T-helper 2 cell (primary cell): Measurements from ENCODE around the gene CEP112.
A peak's percentile ranks its signal among the peaks of the same experiment; 100 is the strongest.

Source experiments
- DNase-seq, 5 experiments: peaks; one replicate each; pipeline versions ENCODE4 v3.0.0 to v3.0.0-alpha.2; 2012 to 2022
- total RNA-seq, 2 donors: gene quantifications; one replicate each; lab custom pipeline; 2026; lab: John Stamatoyannopoulos, UW

CEP112 gene
- total RNA-seq = 3.4 to 4.6 reads per million in 2 donors

DNA sequence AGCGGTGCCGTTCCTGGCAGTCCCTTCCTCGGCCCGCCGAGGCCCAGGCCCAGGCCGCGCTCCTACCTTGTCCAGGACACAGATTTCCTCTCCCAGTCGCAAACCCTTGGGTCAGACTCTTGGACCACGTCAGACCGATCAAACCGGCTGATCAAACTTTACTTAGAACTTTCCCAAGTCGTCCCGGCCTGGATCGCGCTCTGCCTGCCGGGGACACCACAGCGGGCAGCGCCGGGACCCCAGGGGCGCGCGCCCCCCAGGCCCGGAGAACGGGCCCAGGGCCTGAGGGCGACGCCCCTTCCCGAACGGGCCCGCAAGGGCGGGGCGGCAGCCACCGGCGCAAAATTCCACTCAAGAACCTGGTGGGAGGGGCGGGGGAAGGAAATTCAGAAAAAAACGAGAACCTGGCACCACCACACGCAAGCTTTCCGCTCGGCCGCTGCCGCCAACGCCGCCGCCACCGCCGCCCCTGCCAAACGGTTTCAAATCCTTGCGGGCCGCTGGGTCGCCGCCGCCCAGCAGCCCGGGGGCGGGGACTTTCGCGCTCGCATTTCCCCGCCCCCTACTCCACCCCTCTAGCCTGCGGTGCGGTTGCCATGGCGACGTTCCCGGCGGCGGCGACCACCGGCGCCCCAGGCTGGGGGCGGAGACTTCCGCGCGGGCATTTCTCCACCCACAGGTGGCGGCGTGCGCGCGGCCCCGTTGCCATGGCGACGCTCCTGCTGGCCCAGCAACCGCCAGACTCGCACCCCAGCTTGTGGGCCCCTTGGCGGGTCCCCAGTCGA is at the start of gene CEP112:
Gene CEP112, minus strand, starts transcription at position 541 of the 785 bp plus-strand sequence.
- DNase-seq = peak; percentile 62 to 95 (median 85)

GRCh38 chr17:66240630-66241029 is 48.7 kb upstream of the CEP112 start:
- DNase-seq = no peak

DNA sequence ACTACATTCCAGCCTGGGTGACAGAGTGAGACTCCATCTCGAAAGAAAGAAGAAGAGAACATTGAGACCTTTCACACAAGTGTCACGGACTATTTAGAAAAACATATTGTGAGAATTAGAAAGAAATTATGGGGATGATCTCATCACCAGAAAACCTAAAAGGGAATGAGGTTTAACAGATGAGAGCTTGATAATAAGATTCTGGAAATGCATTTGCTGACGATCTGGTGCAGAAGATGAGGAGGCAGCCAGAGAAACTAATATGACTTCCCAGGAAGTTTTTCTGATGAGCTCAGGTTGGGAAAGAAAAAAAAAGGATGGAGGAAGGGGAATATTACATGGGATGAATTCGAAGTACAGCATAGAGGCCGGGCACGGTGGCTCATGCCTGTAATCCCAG is 48.1 kb upstream of the CEP112 start:
- DNase-seq = no peak

GRCh38 chr17:66235377-66235994 is 43.6 kb upstream of the CEP112 start:
- DNase-seq = no peak

GRCh38 chr17:66234611-66235010 is 42.7 kb upstream of the CEP112 start:
- DNase-seq = no peak

DNA sequence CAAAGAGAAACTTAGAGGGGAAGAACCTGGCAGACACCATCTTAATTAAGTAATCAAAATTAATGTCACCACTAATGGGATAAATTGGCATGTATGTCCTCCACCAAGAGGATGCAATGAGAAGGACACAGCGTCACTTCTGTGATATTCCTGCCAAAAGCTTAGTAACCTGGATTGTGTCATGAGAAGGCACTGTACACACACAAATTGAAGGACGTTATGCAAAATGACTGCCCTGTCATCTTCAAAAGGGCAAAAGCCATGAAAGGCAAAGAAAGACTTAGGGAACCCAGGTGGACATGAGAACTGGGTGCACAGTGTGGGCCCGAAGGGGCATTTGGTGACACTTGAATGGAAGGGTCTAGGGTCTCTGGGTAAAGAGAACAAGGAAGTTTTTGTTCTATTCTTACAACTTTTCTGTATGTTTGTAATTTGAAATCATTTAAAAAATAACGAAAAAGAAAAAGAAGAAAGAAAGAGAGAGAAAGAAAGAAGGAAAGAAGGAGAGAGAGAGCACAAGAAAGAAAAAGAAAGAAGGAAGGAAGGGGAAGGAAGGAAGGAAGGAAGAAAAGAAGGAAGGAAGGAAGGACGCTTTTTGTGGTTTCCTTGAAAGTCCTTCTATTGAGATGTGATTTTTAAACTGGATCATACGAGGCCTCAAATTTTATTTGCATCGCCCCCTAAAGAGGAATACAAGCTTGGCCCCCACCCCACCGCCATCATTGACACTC is 41.3 kb upstream of the CEP112 start:
- no peak for DNase-seq

GRCh38 chr17:66230922-66231591 is 39.1 kb upstream of the CEP112 start:
- DNase-seq = no peak

DNA sequence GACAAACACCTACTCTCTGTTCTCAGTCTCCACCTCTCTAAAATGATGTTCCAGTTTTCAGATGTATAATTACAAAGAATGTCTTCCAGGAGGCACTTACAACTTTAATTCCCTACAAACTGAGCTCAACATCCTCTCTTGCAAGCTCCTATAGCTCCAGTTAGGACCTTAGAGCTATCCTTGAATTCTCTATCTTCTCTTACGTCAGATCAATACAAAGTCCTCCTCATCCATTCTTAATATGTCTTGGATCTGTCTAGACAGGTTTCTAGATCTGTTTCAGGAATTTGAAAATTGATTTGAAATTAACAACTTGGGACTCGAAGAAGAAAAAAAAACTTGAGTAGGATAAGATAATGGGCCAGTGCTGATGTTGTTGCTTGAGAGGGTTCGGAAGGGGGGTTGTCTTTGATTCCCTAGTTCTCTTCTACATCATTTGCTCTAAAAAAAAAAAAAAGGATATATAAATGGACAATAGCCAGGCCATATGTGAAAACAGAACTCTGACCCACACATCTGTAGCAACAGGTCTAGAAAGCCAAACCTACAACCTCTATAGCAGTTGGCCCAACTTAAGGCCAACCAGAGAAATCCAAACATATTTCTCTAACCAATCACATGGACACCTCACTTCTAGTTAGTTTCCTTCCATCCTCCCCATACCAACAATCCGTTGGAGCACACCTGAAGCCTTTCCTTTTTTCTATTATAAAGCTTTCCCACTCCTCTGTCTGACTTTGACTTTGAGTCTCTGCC is 38.0 kb upstream of the CEP112 start:
- DNase-seq = no peak

- DNase-seq = no peak
Observed at GRCh38 chr17:66228887-66229782, 37.2 kb upstream of the CEP112 start, which contains the start of gene APOH. TSS of gene APOH (minus strand) at chr17:66229415. CDS start at chr17:66229379, 36 bp downstream.

DNA sequence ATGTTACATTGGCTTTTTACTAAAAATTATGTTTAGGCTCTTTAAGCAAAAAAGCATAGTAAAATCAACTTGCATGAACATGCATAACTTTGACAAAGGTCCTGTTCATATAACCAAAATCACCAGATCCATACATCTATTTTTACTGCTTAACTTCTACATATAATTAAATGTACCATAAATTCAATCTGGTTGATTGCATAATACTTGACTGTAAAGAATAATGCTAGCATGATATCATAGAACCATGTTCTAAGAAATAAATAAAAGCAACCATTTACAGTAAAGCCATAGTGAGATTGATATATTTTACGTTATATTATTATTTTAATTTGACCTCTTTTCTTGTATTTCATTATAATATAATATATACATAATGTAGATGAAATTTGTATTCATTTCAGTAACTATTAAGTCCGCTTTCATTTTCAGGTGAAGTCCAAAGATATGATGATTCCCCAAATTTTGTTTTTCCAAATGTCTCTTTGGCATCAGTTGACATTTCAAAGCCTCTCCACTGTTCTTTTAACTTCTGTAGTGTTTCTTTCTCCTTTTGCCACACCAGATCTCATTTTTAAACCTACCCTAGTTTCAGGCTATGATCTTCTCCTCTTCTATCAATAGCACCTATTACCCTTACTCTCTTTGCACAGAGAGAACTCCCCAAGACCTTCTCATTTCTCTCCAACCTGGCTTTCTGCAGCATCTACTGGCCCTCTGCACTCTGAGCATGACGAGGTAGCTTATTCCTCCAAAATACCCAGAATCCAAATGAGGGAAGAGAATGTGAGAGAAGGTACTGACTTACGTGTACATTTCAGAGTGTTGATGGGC is 35.5 kb upstream of the CEP112 start:
- no peak for DNase-seq

DNA sequence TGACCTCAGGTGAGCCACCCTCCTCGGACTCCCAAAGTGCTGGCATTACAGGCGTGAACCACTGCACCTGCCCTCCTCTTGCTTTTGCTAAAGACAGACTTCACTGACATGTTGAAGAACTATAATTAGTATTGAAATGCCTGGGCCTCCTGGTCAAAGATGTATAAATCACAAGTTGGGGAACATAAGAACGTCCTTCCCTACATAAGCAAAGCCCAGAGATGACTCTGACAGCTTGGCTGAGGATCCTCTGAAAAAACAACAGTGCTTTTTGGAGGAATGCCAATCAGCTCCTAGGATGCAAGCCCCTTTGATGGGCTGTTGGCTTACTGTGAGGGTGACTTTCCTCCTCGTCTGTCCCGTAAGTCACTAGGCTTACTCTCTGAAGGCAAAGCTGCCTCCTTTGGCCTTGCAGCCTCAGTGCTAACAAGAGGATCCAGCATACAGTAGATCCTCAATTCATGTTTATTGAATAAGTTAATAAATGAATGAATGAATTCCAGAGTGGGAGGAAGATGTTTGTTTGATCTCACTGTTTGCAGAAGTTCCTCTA is 30.9 kb upstream of the CEP112 start:
- DNase-seq = no peak

DNA sequence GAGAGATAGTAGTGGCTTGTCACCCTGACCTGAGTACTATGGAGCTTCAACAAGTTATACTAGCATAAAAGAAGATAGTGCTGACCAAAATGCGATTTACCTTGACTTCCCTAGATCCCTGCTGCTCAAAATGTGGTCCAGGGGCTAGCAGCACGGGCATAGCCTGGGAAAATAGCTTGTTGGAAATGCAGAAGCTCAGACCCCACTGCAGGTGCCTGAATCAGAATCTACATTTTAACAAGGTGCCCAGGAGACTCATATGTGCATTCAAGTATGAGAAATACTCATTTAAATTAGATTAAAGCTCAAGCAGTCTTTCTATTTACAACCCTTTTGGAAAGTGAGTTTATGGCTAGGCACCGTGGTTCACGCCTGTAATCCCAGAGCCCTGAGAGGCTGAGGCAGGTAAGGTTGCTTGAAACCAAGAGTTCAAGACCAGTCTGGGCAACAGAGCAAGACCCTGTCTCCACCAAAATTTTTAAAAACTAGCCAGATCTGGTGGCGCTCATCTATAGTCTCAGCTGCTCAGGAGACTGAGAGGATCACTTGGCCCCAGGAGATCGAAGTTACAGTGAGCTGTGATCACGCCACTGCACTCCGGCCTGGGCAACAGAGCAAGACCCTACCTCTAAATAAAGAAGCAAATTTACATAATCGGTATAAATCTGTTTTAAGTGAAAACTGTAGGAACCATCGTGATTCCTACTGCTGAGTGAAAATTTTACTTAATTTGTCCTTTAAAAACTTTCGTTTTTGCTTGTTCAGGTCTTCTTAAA is 30.0 kb upstream of the CEP112 start:
- no peak for DNase-seq

DNA sequence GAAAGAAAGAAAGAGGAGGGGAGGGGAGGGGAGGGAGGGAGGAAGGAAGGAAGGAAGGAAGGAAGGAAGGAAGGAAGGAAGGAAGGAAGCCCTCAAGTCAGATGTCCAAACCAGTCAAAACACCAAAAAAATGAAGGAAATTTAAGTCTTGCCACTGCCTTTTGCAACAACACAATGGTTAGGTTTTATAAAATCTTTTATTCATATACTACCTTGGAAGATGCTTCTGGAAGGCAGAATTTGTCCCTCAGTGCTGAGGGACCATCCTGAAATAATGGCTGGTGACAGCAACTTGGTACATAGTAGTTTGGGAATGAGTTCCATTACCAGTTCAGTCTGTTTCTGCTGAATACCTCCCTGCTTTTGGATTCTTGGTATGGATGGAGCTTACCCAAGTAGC is 29.4 kb upstream of the CEP112 start:
- DNase-seq = no peak

GRCh38 chr17:66220079-66220835 is 28.3 kb upstream of the CEP112 start:
- DNase-seq = no peak

- no peak for DNase-seq
Observed at GRCh38 chr17:66215529-66215911, 23.6 kb upstream of the CEP112 start.

- DNase-seq = no peak
Observed at GRCh38 chr17:66214884-66215528, 23.1 kb upstream of the CEP112 start.

DNA sequence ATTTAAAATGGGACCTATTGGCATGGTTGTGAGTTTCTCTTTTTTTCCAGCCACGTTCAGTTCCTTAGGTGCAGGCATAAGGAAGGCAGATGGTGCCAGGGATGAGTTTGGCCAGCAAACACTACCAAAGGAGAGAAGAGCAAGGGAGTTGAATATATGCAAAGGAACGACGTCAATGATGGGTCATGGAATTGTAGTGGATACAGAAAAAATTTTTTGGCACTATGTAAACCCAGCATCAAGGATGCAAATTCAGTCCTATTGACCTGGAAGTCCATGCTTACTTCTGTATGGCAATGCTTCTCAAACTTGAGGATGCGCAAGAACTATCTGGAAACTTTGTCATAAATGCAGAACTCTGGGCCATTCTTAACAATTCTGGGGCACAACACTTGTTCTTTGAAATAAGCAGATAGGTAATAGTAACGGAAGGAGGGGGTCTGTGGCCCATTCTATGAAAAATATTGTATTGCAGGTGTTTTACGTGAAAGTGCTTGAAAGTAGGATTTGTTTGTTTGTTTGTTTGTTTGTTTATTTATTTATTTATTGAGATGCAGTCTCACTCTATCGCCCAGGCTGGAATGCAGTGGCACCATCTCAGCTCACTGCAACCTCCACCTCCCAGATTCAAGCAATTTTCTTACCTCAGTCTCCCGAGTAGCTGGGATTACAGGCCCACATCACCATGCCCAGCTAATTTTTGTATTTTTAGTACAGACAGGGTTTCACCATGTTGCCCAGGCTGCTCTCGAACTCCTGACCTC is 19.3 kb upstream of the CEP112 start:
- no peak for DNase-seq
